ENCODE results near the gene HUS1B.

HUS1B gene

GRCh38 chr6:658244-658643, 1.3 kb upstream of the HUS1B start:
- no peaks in the 10 kb centered on the region for H3K36me3 ChIP-seq (replicated peaks; ENCODE audit: insufficient read depth, low read length)
- H3K27me3 ChIP-seq (replicated peaks; ENCODE audit: insufficient read depth, low read length), result no peaks in the 10 kb centered on the region
- no peak for TF ChIP-seq EZH2 (optimal IDR thresholded peaks at IDR 0.05; ENCODE audit: low read depth, low read length)
- no peak for TF ChIP-seq CTCF (IDR thresholded peaks at IDR 0.05; ENCODE audit: low read length)
- TF ChIP-seq EZH2phosphoT487 (IDR thresholded peaks at IDR 0.05; ENCODE audit: low read length), result no peak
- H3K4me2 ChIP-seq (ENCODE audit: low read depth, low read length), result no peak overlapping the region
- no peak overlapping the region for H3K9ac ChIP-seq (ENCODE audit: low read length)
- H3K4me3 ChIP-seq (ENCODE audit: low read length), result no peak overlapping the region
- no peak overlapping the region for H3K27ac ChIP-seq (ENCODE audit: low read length)
- no peaks in the 10 kb centered on the region for H3K4me1 ChIP-seq (ENCODE audit: low read length)
- H2AFZ ChIP-seq (ENCODE audit: low read length), result no peak overlapping the region
- no peaks in the 10 kb centered on the region for H3F3A ChIP-seq (ENCODE audit: insufficient read depth, low read length)
- no peaks in the 10 kb centered on the region for H4K20me1 ChIP-seq (ENCODE audit: insufficient read depth, low read length)
- H3K9me2 ChIP-seq (replicated peaks; ENCODE audit: insufficient read depth, low read length), result no peaks in the 10 kb centered on the region
- H3K79me2 ChIP-seq (ENCODE audit: low read length), result peaks cover 42% of the 10 kb centered on the region
- no peak for DNase-seq
- H3K9me3 ChIP-seq (replicated peaks; ENCODE audit: insufficient read depth, low read length), result no peaks in the 10 kb centered on the region

GRCh38 chr6:657743-658142, 843 bp upstream of the HUS1B start:
- H3F3A ChIP-seq (ENCODE audit: insufficient read depth, low read length), result no peaks in the 10 kb centered on the region
- H3K4me3 ChIP-seq (ENCODE audit: low read length), result no peak overlapping the region
- H3K9ac ChIP-seq (ENCODE audit: low read length), result no peak overlapping the region
- TF ChIP-seq EZH2 (optimal IDR thresholded peaks at IDR 0.05; ENCODE audit: low read depth, low read length), result no peak
- no peak for TF ChIP-seq EZH2phosphoT487 (IDR thresholded peaks at IDR 0.05; ENCODE audit: low read length)
- TF ChIP-seq CTCF (IDR thresholded peaks at IDR 0.05; ENCODE audit: low read length), result no peak
- no peaks in the 10 kb centered on the region for H3K9me2 ChIP-seq (replicated peaks; ENCODE audit: insufficient read depth, low read length)
- H3K9me3 ChIP-seq (replicated peaks; ENCODE audit: insufficient read depth, low read length), result no peaks in the 10 kb centered on the region
- H3K27me3 ChIP-seq (replicated peaks; ENCODE audit: insufficient read depth, low read length), result no peaks in the 10 kb centered on the region
- no peak overlapping the region for H2AFZ ChIP-seq (ENCODE audit: low read length)
- peaks cover 38% of the 10 kb centered on the region for H3K79me2 ChIP-seq (ENCODE audit: low read length)
- DNase-seq, result no peak
- no peaks in the 10 kb centered on the region for H3K36me3 ChIP-seq (replicated peaks; ENCODE audit: insufficient read depth, low read length)
- H3K27ac ChIP-seq (ENCODE audit: low read length), result no peak overlapping the region
- H3K4me2 ChIP-seq (ENCODE audit: low read depth, low read length), result no peak overlapping the region
- H3K4me1 ChIP-seq (ENCODE audit: low read length), result no peaks in the 10 kb centered on the region
- H4K20me1 ChIP-seq (ENCODE audit: insufficient read depth, low read length), result no peaks in the 10 kb centered on the region

- no peak for DNase-seq
- H2AFZ ChIP-seq (ENCODE audit: low read length), result no peak overlapping the region
- no peak overlapping the region for H3K4me2 ChIP-seq (ENCODE audit: low read depth, low read length)
- peaks cover 11% of the 10 kb centered on the region for H3K79me2 ChIP-seq (ENCODE audit: low read length)
- H3K9ac ChIP-seq (ENCODE audit: low read length), result no peak overlapping the region
- H3K4me1 ChIP-seq (ENCODE audit: low read length), result no peaks in the 10 kb centered on the region
- no peaks in the 10 kb centered on the region for H3K36me3 ChIP-seq (replicated peaks; ENCODE audit: insufficient read depth, low read length)
- H4K20me1 ChIP-seq (ENCODE audit: insufficient read depth, low read length), result no peaks in the 10 kb centered on the region
- H3K9me2 ChIP-seq (replicated peaks; ENCODE audit: insufficient read depth, low read length), result no peaks in the 10 kb centered on the region
- H3K27me3 ChIP-seq (replicated peaks; ENCODE audit: insufficient read depth, low read length), result no peaks in the 10 kb centered on the region
- no peak overlapping the region for H3K4me3 ChIP-seq (ENCODE audit: low read length)
- H3K9me3 ChIP-seq (replicated peaks; ENCODE audit: insufficient read depth, low read length), result no peaks in the 10 kb centered on the region
- H3F3A ChIP-seq (ENCODE audit: insufficient read depth, low read length), result no peaks in the 10 kb centered on the region
- TF ChIP-seq CTCF (IDR thresholded peaks at IDR 0.05; ENCODE audit: low read length), result no peak
- TF ChIP-seq EZH2 (optimal IDR thresholded peaks at IDR 0.05; ENCODE audit: low read depth, low read length), result no peak
- TF ChIP-seq EZH2phosphoT487 (IDR thresholded peaks at IDR 0.05; ENCODE audit: low read length), result no peak
- no peak overlapping the region for H3K27ac ChIP-seq (ENCODE audit: low read length)
Measured at GRCh38 chr6:654136-654535, 2.8 kb downstream of the HUS1B start.
